Measurements from ENCODE around the gene ZDHHC11B.
A peak's percentile ranks its signal among the peaks of the same experiment; 100 is the strongest.
"Not testable (repeated sequence)": the region's sequence is repeated elsewhere in the genome, so short reads cannot be mapped to it uniquely, and the experiment has no call there.

The ZDHHC11B gene

DNA sequence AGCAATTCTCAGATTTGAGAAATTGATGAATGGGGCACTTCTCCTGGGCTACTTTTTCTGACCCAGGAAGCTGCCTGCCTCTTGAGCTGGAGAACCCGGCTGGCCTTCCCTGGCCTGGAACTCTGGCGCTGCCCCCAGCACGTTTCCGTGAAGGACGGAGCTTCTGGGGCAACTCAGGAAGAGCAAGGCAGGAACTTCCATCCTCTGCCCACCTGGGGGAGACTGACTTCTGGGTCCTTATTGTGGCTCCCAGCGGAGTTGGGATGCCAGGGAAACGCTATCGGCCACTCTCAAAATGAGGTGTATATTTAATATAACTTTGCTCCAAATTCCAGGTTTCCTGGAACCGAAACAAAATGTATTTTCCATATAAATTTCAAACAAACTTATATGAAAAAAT is 57.4 kb downstream of the ZDHHC11B start:
- not testable (repeated sequence) for DNase-seq (ENCODE audit: low read depth in 1 of 2, low spot score in 1 of 2)

- not testable (repeated sequence) for DNase-seq (ENCODE audit: low read depth in 1 of 2, low spot score in 1 of 2)
Measured at GRCh38 chr5:723865-724264, 60.7 kb downstream of the ZDHHC11B start.

GRCh38 chr5:723309-723708 is 61.2 kb downstream of the ZDHHC11B start:
- not testable (repeated sequence) for DNase-seq (ENCODE audit: low read depth in 1 of 2, low spot score in 1 of 2)

GRCh38 chr5:719379-719778 is 65.2 kb downstream of the ZDHHC11B start:
- DNase-seq (ENCODE audit: low read depth in 1 of 2, low spot score in 1 of 2) = not testable (repeated sequence)

GRCh38 chr5:717143-717542 is 67.4 kb downstream of the ZDHHC11B start:
- DNase-seq (ENCODE audit: low read depth in 1 of 2, low spot score in 1 of 2) = no peak

DNA sequence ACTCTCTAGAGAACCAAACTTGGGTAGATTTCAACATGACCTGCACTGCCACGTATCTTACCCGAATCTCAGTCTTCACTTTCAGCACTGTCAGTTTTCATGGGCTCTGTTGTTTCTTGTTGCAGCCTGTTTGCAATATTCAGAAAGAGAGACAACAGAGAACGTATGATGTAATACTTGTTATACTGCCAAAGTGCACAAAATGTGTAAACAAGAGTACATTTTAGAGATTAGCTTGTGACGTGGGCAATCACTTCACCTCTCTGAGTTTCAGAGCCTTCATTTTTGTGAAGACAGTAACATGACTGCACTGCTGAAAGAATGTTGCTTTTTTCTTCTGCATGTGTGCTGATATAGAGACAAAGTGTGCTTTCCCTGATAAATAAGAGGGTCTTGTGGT is 67.8 kb downstream of the ZDHHC11B start:
- not testable (repeated sequence) for DNase-seq (ENCODE audit: low read depth in 1 of 2, low spot score in 1 of 2)

DNA sequence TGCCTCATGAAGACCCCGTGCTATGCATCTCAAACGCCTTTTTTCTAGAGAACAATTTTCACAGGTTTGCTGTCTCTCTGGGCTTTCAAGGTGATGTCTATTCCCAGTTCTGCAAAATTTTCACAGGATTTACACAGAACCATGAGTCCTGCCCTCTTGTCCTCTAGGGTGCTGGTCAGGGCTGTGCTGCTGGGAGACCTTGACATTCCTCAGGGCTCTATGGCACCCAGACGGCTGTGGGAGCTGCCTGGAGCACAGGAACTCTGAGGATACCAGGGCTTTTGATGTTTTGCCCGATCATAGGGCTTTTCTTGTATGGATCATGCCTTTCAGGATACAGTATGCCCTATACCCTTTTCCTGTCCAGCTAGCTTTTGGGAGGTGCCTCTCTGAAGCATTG is 68.9 kb downstream of the ZDHHC11B start:
- DNase-seq (ENCODE audit: low read depth in 1 of 2, low spot score in 1 of 2) = not testable (repeated sequence)

- DNase-seq (ENCODE audit: low read depth in 1 of 2, low spot score in 1 of 2) = not testable (repeated sequence)
Measured at GRCh38 chr5:714215-715118, 70.1 kb downstream of the ZDHHC11B start.

- not testable (repeated sequence) for DNase-seq (ENCODE audit: low read depth in 1 of 2, low spot score in 1 of 2)
Measured at GRCh38 chr5:713686-714085, 70.8 kb downstream of the ZDHHC11B start.

GRCh38 chr5:708848-709517 is 75.5 kb downstream of the ZDHHC11B start:
- not testable (repeated sequence) for DNase-seq (ENCODE audit: low read depth in 1 of 2, low spot score in 1 of 2)

DNA sequence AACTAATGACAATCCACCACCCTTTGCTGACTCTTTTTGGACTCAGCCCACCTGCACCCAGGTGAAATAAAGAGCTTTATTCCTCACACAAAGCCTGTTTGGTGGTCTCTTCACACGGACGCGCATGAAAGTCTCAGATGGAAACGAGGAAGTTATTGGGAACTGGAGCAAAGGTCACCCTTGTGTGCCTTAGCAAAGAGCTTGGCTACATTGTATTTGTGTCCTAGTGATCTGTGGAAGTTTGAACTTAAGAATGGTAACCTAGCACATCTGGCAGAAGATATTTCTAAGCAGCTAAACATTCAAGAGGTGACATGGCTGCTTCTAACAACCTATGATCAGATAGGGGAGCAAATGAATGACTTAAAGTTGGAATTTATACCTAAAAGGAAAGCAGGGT is 76.2 kb downstream of the ZDHHC11B start:
- DNase-seq (ENCODE audit: low read depth in 1 of 2, low spot score in 1 of 2) = not testable (repeated sequence)

GRCh38 chr5:706127-706526 is 78.4 kb downstream of the ZDHHC11B start:
- not testable (repeated sequence) for DNase-seq (ENCODE audit: low read depth in 1 of 2, low spot score in 1 of 2)

DNA sequence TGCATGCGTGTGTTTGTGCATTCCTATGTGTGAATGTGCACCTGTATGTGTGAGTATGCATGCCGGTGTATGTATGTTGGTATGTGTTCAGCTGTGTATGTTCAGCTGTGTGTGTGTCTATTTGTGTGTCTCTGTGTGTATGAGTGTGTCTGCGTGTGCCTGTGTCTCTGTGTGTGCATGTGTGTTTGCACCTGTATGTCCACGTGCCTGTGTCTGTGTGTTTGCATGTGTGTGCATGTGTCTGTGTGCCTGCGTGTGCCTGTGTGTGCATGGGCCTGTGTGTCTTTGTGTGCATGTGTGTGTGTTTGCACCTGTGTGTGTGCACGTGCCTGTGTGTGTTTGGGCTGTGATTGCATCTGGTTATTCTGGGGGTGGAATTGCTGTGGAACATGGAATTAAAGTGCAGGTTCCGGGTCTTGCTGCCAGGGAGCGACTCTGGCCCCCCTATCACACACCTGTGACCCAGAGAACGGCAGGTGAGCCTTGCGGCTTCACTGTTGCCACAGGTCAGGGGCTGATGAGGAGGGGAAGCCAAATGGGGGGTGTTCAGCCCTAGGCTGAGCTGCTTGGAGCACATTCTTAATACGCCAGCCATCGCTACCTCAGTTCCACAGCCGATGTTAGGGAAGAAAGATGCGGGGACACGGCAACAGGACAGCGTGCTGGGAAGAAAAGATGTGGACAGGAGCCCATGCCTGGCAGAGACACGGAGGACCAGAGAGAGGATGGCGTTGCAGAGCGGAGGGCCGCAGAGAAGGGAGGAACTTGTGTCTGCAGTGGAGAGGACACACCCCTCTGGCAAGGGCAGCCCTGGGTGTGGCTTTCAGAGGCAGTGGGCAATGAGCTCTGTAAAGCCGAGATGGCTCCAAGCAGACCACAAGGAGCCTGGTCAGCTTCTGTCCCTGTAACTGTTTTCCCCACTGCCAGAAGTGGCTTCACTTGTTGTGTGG is 87.5 kb downstream of the ZDHHC11B start:
- not testable (repeated sequence) for DNase-seq (ENCODE audit: low read depth in 1 of 2, low spot score in 1 of 2)

- not testable (repeated sequence) for DNase-seq (ENCODE audit: low read depth in 1 of 2, low spot score in 1 of 2)
Measured at GRCh38 chr5:696191-696590, 88.3 kb downstream of the ZDHHC11B start.

DNA sequence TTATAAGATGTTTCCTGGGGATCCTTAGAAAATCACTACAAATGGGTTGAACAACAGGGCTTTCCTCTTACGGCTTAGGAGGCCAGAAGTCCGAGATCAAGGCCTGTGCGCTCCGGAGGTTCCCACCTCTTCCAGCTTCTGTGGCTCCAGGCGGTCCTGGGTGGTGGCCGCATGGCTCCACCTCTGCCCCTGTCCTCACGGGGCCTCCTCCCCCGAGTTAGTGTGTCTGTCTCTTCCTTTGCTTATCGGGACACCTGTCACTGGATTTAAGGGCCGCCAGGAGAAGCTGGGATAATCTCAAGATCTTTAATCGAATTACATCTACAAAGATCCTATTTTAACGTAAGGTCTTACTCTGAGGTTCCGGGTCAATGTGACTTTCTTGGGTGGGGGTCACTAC is 89.1 kb downstream of the ZDHHC11B start:
- not testable (repeated sequence) for DNase-seq (ENCODE audit: low read depth in 1 of 2, low spot score in 1 of 2)

GRCh38 chr5:694042-694431 is 90.5 kb downstream of the ZDHHC11B start:
- not testable (repeated sequence) for DNase-seq (ENCODE audit: low read depth in 1 of 2, low spot score in 1 of 2)

DNA sequence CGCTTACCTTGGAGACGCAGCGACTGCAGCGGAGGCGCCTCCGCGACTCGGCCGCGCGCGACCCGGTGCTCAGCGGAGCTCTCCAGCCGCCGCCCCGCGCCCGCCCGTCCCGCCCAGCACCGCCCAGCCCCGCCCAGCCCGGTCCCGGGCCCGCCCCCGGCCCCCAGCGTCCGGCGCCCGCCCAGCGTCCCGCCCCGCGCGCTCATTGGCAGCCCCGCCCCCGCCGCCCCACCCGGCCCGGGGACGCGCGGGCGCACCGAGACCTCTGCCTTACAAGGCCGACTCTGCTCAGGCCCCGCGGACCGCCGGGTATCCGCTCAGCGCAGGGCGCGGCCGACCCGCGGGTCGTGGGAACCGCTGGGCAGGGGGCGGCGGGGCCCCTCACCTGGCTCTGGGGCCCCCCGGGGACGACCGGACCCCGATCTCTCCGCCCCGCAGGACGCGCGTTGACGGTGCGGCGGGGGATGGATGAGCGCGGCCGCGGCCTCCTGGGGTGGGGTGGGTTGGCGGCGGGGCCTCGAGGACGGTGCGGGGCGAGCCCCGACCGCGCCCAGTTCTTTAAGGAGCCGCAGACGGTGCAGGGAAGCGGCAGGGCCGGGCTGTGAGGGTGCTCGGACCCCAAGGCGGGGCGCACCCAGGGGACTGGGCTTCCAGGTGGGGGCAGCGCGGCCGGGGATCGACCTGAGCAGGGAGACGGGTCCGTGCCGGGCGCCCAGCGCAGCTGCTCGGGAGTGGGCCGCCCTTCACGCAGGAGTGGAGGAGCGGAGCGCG is 91.1 kb downstream of the ZDHHC11B start, which contains the start of gene TPPP:
Gene TPPP (minus strand): TSS at position 82 of the 771 bp plus-strand sequence. CDS start 15,292 bp downstream, outside the sequence.
- peak; percentile 70 to 76 for DNase-seq (ENCODE audit: low read depth in 1 of 2, low spot score in 1 of 2)

DNA sequence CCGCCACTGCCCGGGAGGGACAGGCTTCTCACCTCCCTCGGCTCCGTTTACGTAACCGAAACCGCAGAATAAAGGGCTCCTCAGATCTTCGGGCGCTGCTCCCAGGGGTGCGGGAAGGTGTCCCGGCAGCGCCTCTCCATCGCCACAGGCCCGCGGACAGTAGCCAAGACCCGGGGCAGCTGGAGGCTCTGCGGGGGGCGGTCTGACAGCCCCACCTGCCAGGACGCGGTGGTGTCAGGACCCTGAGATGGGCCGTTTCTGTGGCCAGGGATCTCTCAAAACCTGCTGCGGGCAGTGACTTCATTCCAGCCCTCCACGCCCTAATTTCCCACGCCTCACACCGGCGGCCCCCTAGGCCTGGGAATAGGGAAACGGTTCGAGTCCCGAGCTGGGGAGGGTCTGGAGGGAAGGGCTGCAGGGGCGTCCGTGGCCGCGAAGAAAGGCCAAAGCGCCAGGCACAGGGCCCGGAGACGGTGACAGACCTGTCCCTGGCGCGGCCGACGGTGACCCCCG is 91.9 kb downstream of the ZDHHC11B start:
- DNase-seq (ENCODE audit: low read depth in 1 of 2, low spot score in 1 of 2) = not testable (repeated sequence)

- no peak for DNase-seq (ENCODE audit: low read depth in 1 of 2, low spot score in 1 of 2)
Measured at GRCh38 chr5:691817-692528, 92.6 kb downstream of the ZDHHC11B start.

Data from activated CD4-positive, alpha-beta T cell treated with anti-CD3 and anti-CD28 coated beads, Interleukin-2, amount 50 U/mL, for 24 hours (primary cell).